ENCODE results near the gene MYLK4.

The MYLK4 gene

GRCh38 chr6:2639896-2640295 is 110.8 kb downstream of the MYLK4 start:
- Histone ChIP-seq H3K9me2 (replicated peaks; ENCODE audit: control insufficient read depth, low read length) (no peaks in the 10 kb centered on the region), H3K27ac (ENCODE audit: low read depth, low read length) (no peak overlapping the region), H3F3A (ENCODE audit: control insufficient read depth, insufficient read depth) (no peaks in the 10 kb centered on the region), H3K79me2 (ENCODE audit: control insufficient read depth, low read length) (no peaks in the 10 kb centered on the region), H4K20me1 (ENCODE audit: control insufficient read depth, insufficient read depth, low read depth, low read length) (no peaks in the 10 kb centered on the region), H3K4me2 (ENCODE audit: low read length) (no peak overlapping the region), H3K36me3 (ENCODE audit: control insufficient read depth, low read length) (no peaks in the 10 kb centered on the region), H3K9me3 (ENCODE audit: control insufficient read depth, insufficient read depth, low read length) (no peaks in the 10 kb centered on the region), H3K4me1 (ENCODE audit: control insufficient read depth, low read length) (peaks cover under 1% of the 10 kb centered on the region), H3K4me3 (ENCODE audit: low read length) (no peak overlapping the region), H3K27me3 (ENCODE audit: control insufficient read depth, low read length) (peaks cover 12% of the 10 kb centered on the region)
- TF ChIP-seq EZH2phosphoT487 (IDR thresholded peaks at IDR 0.05; ENCODE audit: borderline replicate concordance, low read length) = no peak
- no peak for TF ChIP-seq CTCF (IDR thresholded peaks at IDR 0.05; ENCODE audit: low read depth, low read length, poor library complexity, severe bottlenecking)

GRCh38 chr6:2639167-2639566 is 111.6 kb downstream of the MYLK4 start:
- H3K9me2 ChIP-seq (replicated peaks; ENCODE audit: control insufficient read depth, low read length) = no peaks in the 10 kb centered on the region
- TF ChIP-seq EZH2phosphoT487 (IDR thresholded peaks at IDR 0.05; ENCODE audit: borderline replicate concordance, low read length) (no peak), CTCF (IDR thresholded peaks at IDR 0.05; ENCODE audit: low read depth, low read length, poor library complexity, severe bottlenecking) (no peak)
- peaks cover 5% of the 10 kb centered on the region for H3K4me1 ChIP-seq (ENCODE audit: control insufficient read depth, low read length)
- H3K9me3 ChIP-seq (ENCODE audit: control insufficient read depth, insufficient read depth, low read length) = no peaks in the 10 kb centered on the region
- H3F3A ChIP-seq (ENCODE audit: control insufficient read depth, insufficient read depth) = no peaks in the 10 kb centered on the region
- no peaks in the 10 kb centered on the region for H3K79me2 ChIP-seq (ENCODE audit: control insufficient read depth, low read length)
- H3K27ac ChIP-seq (ENCODE audit: low read depth, low read length) = no peak overlapping the region
- no peaks in the 10 kb centered on the region for H3K36me3 ChIP-seq (ENCODE audit: control insufficient read depth, low read length)
- no peaks in the 10 kb centered on the region for H4K20me1 ChIP-seq (ENCODE audit: control insufficient read depth, insufficient read depth, low read depth, low read length)
- H3K27me3 ChIP-seq (ENCODE audit: control insufficient read depth, low read length) = peaks cover 12% of the 10 kb centered on the region
- H3K4me3 ChIP-seq (ENCODE audit: low read length) = no peak overlapping the region
- H3K4me2 ChIP-seq (ENCODE audit: low read length) = no peak overlapping the region

- no peak overlapping the region for H3K4me2 ChIP-seq (ENCODE audit: low read length)
- H3K9me2 ChIP-seq (replicated peaks; ENCODE audit: control insufficient read depth, low read length) = no peaks in the 10 kb centered on the region
- H3K9me3 ChIP-seq (ENCODE audit: control insufficient read depth, insufficient read depth, low read length) = no peaks in the 10 kb centered on the region
- no peaks in the 10 kb centered on the region for H3F3A ChIP-seq (ENCODE audit: control insufficient read depth, insufficient read depth)
- H3K4me3 ChIP-seq (ENCODE audit: low read length) = no peak overlapping the region
- no peaks in the 10 kb centered on the region for H3K36me3 ChIP-seq (ENCODE audit: control insufficient read depth, low read length)
- peaks cover 9% of the 10 kb centered on the region for H3K27me3 ChIP-seq (ENCODE audit: control insufficient read depth, low read length)
- TF ChIP-seq CTCF (IDR thresholded peaks at IDR 0.05; ENCODE audit: low read depth, low read length, poor library complexity, severe bottlenecking) (no peak), EZH2phosphoT487 (IDR thresholded peaks at IDR 0.05; ENCODE audit: borderline replicate concordance, low read length) (no peak)
- no peak overlapping the region for H3K27ac ChIP-seq (ENCODE audit: low read depth, low read length)
- H4K20me1 ChIP-seq (ENCODE audit: control insufficient read depth, insufficient read depth, low read depth, low read length) = no peaks in the 10 kb centered on the region
- no peaks in the 10 kb centered on the region for H3K79me2 ChIP-seq (ENCODE audit: control insufficient read depth, low read length)
- peaks cover 5% of the 10 kb centered on the region for H3K4me1 ChIP-seq (ENCODE audit: control insufficient read depth, low read length)
Observed at GRCh38 chr6:2636672-2637071, 114.0 kb downstream of the MYLK4 start.

GRCh38 chr6:2635911-2636310 is 114.8 kb downstream of the MYLK4 start:
- H3K27ac ChIP-seq (ENCODE audit: low read depth, low read length) = no peak overlapping the region

More at GRCh38 chr6:2635911-2636310, 114.8 kb downstream of the MYLK4 start:
- no peaks in the 10 kb centered on the region for H3K9me2 ChIP-seq (replicated peaks; ENCODE audit: control insufficient read depth, low read length)
- no peak for TF ChIP-seq EZH2phosphoT487 (IDR thresholded peaks at IDR 0.05; ENCODE audit: borderline replicate concordance, low read length)
- TF ChIP-seq CTCF (IDR thresholded peaks at IDR 0.05; ENCODE audit: low read depth, low read length, poor library complexity, severe bottlenecking) = no peak
- peaks cover 5% of the 10 kb centered on the region; the same call in 1 of the 2 replicates for H3K27me3 ChIP-seq (ENCODE audit: control insufficient read depth, low read length)
- peaks cover 5% of the 10 kb centered on the region for H3K4me1 ChIP-seq (ENCODE audit: control insufficient read depth, low read length)
- H3K4me3 ChIP-seq (ENCODE audit: low read length) = no peak overlapping the region
- no peaks in the 10 kb centered on the region for H3K79me2 ChIP-seq (ENCODE audit: control insufficient read depth, low read length)
- no peak overlapping the region for H3K4me2 ChIP-seq (ENCODE audit: low read length)
- no peaks in the 10 kb centered on the region for H3K36me3 ChIP-seq (ENCODE audit: control insufficient read depth, low read length)
- no peaks in the 10 kb centered on the region for H4K20me1 ChIP-seq (ENCODE audit: control insufficient read depth, insufficient read depth, low read depth, low read length)
- H3F3A ChIP-seq (ENCODE audit: control insufficient read depth, insufficient read depth) = no peaks in the 10 kb centered on the region
- H3K9me3 ChIP-seq (ENCODE audit: control insufficient read depth, insufficient read depth, low read length) = no peaks in the 10 kb centered on the region
